Renal cortical epithelial cell (primary cell): ENCODE data around the gene SLC41A3. TPM values are rescaled to one million over a fixed set of nuclear protein-coding genes. Genes with fewer than 3 reads are reported as not detected.

Experiments used
- DNase-seq: peaks from one replicate; pipeline ENCODE4 v3.0.0-alpha.2; 2011; ENCODE audit warnings: low read depth
- total RNA-seq: library from RNA; depleted of rRNA; stranded (reverse); fragments of >200 nt; gene quantifications from 2 replicates; pipeline ENCODE4 v1.2.3, GENCODE V29; 2014

SLC41A3 gene
- total RNA-seq, 1 donor from 2014 or later = 78.6 TPM

DNA sequence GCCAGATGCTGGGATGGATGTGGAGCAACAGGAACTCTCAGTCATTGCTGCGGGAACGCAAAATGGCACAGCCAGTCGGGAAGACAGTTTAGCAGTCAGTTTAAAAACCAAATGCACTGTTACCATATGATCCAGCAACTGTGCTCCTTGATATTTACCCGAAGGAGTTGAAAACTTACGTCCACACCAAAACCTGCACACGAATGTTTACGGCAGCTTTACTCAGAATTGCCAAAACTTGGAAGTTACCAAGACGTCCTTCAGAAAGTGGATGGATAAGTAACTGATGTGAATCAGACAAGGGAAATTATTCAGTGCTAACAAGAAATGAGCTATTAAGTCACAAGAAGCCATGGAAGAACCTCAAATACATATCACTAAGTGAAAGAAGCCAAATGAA lies 36.1 kb upstream of the SLC41A3 start:
- DNase-seq = no peak

DNA sequence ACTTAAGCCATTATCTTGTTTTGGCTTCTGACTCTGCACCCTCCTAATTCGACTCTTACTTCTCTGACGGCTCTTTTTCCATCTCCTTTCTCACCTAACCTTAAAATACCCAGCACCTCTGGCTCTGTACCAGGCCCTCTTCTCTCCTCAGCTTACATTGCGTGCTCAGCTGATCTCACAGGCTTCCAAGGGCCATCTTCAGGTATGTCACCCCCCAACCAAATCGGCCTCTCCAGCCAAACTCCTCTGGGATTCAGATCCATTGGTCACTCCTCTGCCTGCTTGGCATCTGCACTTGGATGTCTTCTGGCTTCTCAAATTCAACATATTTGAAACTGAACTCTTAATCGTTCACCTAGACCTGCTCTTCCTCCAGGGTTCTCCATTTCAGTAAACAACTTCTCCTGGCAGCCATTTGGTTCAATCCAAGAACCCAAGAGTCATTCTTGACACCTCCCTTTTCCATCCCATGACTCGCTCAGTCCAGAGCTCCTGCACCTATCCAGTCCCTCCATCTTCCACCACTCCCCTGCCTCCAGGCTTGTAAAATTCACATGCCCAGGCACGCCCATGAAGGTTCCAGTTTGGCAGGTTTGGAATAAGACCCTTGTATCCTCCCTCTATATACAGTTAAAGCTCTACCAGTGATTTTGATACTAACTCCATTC lies 35.2 kb upstream of the SLC41A3 start:
- no peak for DNase-seq

DNA sequence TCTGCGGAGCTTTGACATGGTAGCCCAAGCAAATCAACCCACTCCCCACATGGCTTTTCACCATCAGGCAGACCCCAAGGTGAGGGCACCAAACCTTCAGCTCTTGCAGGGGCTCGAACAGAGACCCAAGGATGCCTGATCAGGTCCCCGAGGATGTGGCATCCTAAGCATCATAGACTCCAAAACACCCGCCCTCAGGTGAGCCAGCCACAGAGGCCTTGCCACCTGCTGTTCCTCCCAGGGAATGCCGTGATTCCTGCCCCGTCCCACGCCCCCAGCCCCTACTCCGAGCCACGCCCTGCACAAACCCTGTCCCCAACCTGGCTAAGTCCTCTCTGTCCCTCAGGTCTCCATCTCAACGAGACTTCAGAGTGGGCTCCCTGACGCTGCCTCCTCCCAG lies 34.7 kb upstream of the SLC41A3 start:
- DNase-seq = no peak

DNA sequence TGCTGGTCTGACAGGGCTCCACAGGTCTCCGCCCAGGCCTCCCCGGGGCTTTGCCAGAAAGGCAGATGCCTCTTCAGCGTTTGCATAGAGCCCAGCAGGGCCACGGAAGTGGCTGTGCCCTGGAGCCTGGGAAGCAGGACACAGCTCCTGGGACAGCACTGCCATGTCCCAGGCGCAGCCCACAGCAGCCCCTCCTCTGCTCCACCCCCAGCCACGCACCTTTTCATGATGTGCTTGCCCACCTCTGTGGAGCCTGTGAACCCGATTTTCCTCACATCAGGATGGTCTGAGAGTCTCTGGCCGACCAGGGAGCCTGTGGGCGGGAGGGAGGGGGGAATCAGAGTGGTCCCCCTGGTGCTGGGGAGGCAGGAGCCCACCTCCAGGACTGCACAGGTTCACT lies 33.9 kb upstream of the SLC41A3 start:
- DNase-seq = no peak

DNA sequence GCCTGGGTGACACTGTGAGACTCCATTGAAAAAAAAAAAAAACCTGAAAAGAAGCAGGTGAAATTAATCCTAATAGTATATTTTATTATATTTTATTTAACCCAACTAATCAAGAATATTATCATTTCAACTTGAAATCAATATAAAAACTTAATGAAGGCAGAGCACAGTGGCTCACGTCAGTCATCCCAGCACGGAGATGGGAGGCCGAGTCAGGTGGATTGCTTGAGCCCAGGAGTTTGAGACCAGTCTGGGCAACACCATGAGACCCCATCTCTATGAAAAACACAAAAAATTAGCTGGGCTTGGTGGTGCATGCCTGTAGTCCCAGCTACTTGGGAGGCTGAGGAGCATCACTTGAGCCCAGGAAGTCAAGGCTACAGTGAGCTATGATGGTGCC lies 33.3 kb upstream of the SLC41A3 start:
- no peak for DNase-seq

DNA sequence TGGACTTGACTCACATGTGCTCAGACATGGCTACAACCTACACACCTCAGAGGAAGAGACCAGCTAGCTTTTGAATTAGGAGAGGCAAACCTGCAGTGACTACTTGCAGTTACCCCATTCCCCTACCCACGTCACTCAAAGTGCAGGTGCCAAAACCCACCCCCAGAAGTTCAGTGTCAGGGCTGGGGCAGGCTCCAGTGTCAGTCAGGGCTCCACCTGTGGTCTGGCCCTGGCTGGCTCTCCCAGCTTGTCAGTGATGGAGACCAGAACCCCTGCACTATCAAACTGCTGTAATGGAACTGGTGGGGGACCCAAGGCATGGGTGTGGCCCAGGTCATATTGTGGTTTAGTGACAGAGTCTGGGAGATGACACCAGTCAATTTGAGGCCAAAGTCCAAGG lies 32.6 kb upstream of the SLC41A3 start:
- DNase-seq = no peak

DNA sequence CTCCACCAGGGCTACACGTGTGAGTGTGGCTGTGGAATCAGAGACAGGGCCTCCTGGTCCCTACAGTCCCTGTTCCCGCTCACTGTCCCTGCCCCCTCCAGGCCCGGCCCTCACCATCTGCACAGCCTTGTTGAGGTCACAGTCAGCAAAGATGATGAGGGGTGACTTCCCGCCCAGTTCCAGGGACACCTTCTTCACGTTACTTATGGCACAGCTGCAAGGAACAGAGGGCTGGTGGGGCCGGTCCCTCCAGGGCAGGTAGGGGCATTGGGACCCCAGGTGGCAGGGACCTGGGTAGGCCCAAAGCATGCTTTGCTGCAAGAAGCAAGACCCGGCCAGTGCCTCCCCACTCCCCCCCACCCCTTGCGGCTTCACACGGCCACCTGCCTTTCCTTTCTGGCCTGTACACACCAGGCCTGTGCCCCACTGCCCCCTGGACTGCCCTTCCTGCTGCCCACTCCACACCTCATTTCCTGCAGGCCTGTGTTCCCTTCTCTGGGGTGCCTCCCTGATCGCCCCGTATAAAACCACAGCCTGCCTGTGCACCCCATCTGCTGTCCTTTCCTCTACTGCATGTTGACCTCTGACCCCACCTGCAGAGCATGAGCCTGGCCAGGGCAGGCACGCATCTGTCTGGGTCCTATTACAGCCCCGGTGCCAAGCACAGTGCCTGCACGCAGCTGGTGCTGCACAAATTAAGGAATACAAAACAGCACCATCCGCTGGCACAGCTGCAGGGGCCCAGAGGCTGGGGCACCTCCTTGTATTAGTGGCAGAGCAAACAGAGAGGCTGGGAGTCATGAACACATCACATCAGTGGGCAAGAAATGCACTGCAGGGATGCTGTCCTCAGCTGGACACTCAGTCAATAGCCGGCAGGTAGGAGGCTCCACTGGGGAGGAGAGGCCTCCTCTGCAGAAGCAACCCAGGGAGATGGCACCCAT lies 30.8 kb upstream of the SLC41A3 start:
- DNase-seq = no peak

DNA sequence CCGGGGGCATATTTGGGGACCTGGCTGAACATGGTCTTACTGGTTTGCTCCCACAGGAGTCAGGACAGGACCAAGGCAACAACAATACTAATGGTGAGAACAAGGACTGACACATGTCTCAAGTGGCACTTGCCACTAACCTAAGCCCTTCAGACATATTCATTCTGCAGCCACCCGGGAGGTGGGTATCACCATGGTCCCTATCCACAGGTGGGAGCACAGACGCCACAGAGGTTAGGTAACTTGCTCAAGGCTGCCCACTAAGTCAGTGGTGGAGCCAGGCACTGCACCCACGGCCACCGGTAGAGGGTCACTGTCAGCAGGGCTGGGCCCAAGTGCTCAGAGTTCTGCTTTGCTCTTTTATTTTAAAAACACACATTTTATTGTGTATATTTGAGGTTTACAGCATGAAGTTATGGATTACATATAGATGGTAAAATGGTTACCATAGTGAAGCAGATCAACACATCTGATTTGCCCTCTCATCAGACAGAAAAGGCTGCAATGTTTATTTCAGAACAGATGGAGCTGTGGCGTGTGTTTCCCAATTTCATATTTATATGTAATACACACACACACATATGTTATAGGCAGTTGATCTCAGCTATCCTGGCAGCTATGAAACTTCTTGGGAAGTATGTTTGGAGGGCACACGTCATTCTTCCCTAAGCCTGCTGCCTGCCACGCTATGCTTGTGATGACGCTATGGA lies 30.0 kb upstream of the SLC41A3 start:
- DNase-seq = no peak

DNA sequence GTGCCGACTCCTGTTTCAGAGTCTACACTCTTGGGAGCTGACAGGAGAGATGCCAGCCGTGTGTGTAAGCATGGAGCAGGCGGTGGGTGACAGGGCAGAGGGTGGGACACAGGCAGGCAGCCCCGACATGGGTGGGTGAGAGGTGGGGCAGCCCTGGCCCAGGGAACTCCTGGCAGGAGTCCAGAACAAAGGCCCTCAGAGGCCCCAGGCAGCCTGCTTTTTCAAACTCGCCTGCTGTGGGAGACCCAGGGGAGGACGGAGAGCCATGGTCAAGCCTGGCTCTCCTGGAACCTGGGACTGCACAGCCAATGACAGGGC lies 29.3 kb upstream of the SLC41A3 start:
- no peak for DNase-seq

DNA sequence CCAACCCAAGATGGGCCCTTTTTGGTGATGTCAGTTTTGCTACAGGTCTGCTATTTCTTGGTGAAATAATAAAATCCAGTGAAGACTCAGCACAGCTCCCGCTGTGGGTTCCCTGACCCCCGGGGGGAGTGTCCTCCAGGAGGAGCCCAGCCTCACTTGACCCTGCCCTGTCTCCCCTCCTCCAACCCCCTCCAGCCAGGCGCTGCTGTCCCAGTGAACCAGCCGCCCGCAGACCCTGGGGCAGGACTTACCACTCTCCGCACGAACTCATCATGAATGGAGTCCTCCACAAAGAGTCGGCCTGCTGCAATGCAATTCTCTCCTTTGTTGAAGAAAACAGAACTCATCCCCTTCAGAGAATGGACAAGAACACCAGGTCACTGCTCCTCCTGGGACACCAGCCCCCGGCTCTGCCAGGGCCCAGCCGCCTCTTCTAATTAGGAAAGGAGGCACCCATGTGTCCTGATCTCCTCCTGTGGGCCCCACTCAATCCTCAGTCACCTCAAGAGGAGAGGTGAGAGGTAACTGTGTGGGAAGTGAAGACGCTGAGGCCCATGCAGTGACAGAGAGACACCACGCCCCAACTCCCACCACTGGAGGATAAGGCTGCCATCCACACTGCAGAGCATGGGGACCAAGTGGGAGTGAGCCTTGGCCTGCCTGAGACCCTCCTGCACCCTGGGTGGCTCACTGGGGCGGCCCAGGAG lies 28.8 kb upstream of the SLC41A3 start:
- DNase-seq = no peak

DNA sequence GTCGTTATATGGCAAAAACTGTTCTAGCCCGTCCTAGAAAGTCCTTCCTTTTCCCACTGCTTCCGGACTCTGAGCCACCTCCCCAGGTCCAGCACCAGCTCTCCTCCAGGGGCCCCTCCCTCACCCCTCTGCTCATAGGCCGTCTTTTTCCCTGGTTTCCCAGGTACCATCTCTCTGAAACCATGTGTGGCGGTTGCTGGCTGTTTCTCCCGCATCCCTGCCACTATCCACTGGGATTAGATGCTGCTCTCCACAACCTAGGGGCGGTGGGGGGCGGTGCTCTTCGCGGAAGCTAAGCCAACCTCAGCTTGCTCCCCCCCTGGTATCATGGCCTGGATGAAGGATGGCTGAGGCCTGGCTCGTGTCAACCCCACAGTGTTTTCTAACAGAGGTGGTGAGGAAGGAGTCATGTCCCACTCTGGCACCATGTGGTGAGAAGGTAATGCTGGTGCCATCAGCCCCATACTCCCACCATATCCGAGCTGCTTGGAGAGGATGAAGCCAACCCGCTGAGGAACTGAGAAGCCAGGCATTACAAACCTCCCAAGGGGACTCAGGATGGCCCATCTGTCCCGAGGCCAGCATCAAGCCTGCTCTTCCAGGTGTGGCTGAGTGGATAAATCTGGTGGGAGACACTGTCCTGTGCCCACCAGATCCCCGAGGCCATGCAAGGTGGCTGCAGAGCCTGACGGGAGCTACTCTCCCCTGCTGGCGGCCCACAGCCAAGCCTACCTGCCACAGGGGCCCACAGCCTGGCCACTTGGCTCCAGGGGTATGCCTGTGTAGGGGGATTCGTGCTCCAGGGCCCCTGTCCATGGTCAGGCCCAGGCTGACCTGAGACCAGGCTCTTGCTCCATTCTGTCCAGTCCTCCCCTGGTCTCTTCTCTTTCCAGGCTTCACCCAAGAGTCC lies 27.9 kb upstream of the SLC41A3 start:
- DNase-seq = no peak

DNA sequence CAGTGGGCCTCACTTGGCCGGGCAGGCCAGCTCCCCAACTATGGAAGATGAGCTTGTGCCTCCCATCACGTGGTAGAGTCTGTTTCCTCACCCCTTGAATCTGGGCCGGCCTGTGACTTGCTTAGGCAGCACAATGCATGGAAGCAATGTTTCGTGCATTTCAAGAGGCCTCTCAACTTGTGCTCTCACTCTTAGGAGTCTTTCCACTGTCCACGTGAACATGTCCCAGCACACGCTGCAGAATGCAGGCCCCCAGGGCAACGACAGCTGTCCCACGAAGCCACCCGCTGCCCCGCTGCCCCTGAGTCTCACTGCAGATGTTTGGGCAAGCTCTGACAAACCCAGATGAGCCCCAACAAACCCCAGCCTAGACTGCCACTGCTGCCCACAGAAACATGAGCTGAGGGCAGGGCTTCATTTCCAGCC lies 27.2 kb upstream of the SLC41A3 start:
- DNase-seq = no peak

DNA sequence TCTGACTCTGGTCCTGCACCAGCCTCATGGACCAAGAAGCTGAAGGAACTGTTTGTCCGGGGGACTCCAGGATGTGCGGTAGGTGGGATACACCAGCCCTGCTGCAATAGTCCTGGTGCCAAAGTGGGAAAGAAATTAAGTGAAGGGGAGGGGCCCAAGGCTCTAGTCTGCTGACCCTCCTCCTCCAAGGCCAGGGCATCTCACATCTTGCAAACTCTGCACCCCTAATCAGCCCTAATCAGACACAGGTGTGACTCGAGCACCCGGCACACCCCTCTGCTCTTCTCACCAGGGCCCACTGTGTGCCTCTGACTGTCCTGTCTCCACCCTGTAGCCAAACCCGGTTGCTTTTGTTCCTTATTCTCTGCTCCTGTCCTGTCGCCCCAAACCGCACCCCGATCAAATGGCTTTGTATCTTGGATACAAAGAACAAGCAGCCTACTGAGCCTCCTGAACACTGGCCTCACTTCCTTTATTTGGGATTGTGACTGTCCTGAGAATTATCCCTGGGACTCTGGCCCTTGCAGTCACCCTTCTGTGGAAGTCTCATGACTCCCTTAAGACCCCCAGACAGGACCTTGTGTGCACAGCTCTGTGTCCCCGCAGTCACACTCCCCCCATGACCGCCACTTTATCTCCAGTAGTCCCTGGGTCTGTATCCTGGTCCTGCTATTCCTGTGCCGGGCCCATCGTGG lies 26.7 kb upstream of the SLC41A3 start:
- DNase-seq = no peak

DNA sequence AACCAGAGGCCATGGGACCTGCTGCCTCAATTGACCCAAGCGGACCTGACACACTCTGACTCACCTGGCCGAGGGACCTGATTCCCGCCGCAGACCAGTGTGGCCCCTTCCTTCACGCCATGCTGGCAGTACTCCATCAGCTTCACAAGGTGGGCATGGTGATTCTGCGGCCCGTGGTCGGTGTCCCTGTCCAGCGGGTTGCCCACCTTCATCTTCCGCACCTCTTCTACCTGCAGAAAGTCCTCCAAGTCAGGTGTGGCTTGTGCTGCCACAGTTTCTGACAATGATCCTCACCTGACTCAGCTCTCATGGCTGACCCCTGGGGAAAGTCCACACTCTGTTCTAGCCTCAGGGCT lies 25.9 kb upstream of the SLC41A3 start:
- DNase-seq = no peak

DNA sequence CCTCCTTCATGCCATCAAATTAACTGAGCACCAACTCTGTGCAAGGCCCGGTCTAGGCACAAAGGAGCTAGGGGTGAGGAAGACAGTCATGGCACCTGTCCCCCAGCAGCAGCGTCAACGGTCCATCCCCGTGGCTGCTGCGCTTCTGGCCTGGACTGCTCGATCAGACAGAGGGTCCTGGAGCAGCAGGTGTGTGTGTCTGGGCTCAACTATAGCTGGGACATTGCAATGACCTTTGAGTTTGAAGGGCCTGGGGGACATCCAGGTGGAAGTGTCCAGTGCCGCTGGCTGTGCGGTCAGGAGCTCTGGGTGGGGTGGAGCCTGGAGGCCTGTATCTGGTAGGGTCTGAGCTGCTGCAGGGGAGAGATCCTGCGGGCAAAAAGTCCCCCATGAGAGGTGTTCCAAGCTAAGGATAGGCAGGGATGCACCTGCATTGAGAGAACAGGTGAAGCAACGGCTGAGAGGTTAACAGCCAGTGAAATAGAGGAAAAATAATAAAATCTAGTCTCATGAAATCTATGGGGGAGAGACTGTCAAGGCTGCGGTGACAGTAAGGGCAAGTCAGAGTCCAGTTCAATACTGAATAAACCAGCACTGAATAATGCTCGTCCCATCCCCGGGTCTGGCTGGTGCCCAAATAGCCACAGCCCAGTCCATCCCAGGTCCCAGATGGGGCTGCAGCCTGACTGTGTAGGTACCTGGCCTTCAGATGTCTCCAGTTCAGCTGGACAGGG lies 25.4 kb upstream of the SLC41A3 start:
- DNase-seq = no peak

DNA sequence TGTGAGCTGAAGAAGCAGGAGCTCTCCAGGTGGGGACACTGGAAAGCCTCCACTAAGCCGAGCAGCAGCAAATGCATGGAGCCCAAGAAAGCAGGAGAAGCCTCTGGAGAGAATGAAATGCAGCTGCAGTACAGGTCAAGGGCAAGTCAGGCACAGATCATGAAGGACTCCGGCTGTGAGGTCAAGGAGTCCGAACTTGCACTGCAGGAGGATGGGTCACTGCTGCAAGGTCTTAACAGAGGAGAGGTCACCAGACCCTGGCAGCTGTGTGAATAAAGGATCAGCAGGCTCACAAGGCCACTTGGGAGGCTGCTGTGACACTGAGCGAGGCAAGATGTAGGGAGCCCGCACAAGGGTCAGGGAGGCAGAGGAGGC lies 24.7 kb upstream of the SLC41A3 start:
- no peak for DNase-seq

DNA sequence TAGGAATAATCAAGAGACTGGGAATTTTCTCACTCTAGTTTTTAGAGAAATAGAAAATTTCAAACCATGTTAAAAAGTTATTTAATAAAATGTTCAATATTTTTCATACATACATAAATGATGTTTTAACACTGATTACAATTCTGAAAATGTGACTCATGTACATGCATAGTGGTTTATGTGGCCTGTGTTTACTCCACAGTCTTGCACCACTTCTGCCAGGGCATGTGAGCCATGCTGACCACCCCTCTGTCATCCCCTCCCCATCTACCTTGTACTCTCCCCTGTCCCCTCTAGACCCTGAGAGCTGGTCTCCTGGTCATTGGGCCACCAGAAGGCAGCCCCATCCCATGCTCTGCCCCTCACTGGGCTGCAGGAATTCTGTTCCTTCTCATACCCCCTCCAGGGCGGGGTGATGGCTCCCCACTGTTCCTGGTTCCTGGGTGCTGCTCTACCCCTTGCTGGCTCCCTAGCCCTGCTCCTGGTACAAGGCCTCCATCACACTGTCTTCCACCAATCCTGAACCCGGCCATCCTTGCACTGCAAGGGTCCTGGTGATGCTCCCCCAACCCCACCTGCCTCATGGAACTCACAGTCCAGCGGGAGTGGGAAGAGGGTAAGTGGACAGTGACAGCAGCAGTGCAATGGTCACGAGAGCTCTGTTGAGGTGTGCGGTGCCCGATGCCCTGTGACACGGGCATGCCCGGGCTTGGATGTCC lies 24.2 kb upstream of the SLC41A3 start:
- no peak for DNase-seq

DNA sequence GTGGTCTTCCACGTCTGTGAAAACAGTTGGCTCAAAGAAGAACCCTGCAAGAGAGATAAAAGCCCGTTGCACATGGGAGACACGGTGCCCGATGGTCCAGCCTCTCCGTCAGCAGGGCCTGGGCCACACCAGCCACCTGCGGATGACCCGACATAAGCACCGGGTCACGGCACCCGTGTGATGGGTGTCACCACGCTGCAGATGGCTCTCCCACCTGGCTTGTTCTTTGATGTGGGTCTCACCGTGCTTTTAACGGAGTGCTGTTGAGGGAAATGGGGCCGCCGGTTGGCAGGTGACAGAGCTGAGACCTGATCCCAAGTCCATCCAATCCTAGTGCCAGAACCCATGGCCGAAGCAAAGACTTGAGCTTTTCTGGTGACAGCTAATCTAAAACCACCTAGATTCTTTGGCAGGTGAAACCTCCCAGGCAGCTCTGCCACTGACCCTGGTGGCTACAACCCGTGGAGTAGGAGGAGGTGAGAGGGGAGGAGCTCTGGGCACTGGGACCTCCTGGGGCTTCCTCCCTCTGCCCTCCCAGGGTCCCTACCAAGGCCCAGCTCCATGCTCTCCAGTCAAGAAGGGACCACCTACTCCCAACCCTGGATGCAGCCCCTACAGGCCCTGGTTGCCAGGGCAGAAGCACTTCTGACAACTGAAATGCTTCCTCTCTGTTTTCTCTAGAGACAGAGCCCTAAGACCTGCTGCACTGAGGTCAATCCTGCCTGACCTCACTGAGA lies 23.4 kb upstream of the SLC41A3 start:
- DNase-seq = no peak
